GM12864 (cell line): ENCODE results near the gene EPSTI1.

Experiments used
- DNase-seq: peaks from one replicate; pipeline ENCODE4 v3.0.0-alpha.2; 2011; ENCODE audit warnings: low read depth
- H3K4me3 ChIP-seq: 2 replicates; pipeline ENCODE4 v1.5.1; 2011; ENCODE audit warnings: mild to moderate bottlenecking, low read depth, low read length, control low read depth
- CTCF ChIP-seq: IDR thresholded peaks from 2 replicates; pipeline ENCODE4 v1.5.1; 2011; ENCODE audit warnings: low read depth, mild to moderate bottlenecking, moderate library complexity, low read length, control low read depth, inconsistent platforms; ENCODE audit errors: missing control alignments

The EPSTI1 gene

DNA sequence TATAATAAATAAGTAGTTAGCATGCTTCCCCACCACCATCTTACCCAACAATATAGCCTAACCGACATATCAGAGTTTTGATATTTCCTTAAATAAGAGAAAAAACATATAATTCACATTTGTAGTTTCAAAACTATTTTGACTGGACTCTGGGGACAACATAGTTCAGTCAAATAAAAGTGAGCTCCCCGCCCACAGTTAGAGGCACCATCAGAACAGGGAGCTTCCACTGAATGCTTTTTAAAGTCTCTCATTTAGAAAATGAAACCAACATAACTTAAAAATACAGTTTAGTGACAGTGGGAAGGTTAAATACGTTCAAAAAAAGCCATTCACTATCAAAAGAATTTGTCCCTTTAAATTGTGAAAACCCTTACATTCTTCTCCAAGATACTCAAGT is 92.8 kb downstream of the EPSTI1 start:
- DNase-seq, result no peak
- TF ChIP-seq CTCF, result no peak

DNA sequence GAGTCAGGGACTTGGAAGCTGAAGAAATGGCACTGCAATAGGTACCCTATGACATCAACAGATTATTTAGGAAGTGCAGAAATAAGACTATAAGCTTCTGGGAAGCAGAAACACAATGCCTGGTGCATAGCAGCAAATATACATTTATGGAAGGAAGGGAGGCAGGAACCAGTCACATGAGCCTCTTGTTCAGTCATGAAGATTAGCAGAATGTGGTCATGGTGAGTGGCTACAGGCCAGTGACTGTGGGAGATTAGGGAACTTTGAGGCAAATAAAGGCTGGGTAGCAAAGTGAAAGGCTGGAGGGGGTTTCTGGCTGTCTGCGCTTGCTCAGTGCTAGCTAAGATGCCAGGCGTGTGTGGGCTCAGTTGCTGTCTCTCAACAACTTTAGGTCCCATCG is 96.3 kb downstream of the EPSTI1 start:
- no peak for TF ChIP-seq CTCF
- DNase-seq, result no peak

More for the DNA sequence above, 92.8 kb downstream of the EPSTI1 start:
- H3K4me3 ChIP-seq, result no peak overlapping the region

GRCh38 chr13:42894765-42895243 is 97.2 kb downstream of the EPSTI1 start:
- no peak for TF ChIP-seq CTCF
- DNase-seq, result no peak

More for the DNA sequence above, 96.3 kb downstream of the EPSTI1 start:
- H3K4me3 ChIP-seq, result no peak overlapping the region

GRCh38 chr13:42893214-42893671 is 98.8 kb downstream of the EPSTI1 start:
- no peak overlapping the region for H3K4me3 ChIP-seq
- TF ChIP-seq CTCF, result no peak
- DNase-seq, result no peak

More at GRCh38 chr13:42894765-42895243, 97.2 kb downstream of the EPSTI1 start:
- no peak overlapping the region for H3K4me3 ChIP-seq

DNA sequence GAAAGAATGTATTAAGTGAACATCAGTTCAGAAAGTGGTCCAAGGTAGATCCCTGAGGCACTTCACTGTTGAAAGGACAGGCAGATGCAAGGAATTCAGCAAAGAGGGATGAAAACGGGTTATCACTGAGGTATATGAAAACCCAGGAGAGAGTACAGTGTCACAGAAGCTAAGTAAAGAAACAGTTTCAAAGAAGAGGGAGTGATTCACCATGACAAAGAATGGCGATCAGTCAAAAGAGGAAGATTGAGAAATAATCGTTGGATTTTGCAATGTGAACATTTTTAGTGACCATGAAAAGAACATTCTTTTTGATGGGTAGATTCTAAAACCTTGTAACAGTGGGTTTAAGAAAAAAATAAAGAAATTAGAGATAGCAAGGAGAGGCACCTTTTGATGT is 99.3 kb downstream of the EPSTI1 start:
- DNase-seq, result no peak
- no peak overlapping the region for H3K4me3 ChIP-seq
- no peak for TF ChIP-seq CTCF

DNA sequence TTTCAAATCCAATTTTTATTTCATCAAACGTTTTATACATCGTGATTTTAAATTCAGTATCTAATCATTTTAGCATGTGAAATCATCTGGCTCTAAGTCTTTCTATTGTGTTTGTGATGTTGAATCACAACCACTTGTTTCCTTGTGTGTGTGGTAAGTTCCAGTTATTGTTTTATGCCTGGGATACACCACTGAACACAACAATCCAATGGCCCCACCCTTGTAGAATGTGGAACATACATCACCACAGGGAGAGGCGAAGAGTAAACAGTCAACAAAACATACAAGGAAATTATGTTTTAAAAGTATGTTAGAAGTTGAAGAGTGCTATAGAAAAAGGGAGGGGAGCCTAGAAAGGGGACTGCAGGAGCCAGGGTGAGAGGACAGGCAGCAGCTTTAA is 100.5 kb downstream of the EPSTI1 start:
- TF ChIP-seq CTCF, result no peak
- DNase-seq, result no peak
- H3K4me3 ChIP-seq, result no peak overlapping the region

DNA sequence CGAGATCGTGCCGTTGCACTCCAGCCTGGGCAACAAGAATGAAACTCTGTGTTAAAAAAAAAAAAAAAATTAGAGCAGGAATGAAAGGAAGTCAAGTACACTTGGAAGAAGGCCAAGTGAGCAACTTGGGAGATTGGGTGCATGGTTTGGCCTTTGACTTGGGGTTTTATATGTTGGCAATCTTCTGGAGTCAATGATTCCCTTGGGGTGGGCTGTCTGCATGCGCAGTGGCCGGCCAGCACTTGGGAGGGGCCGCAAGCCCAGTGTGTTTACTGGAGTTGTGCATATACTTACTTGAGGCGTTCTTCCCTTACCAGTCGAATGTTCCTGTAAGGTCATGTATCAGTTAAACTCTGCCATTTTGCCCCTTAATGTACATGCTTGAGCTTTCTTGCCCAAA is 106.7 kb downstream of the EPSTI1 start:
- DNase-seq, result no peak
- H3K4me3 ChIP-seq, result no peak overlapping the region
- TF ChIP-seq CTCF, result no peak
